ENCODE measurements around the gene SH3RF2. TPM values are rescaled to one million over a fixed set of nuclear protein-coding genes. Genes with fewer than 3 reads are reported as not detected.

The SH3RF2 gene
- total and polyA plus RNA-seq, 2 of the 13 experiments (the other 11 are each of a cell fraction or from before 2014, with no cell fraction given) = 2.6 to 3.7 TPM

- Histone ChIP-seq H3K27me3 (ENCODE audit: control insufficient read depth in 1 of 2, insufficient read depth in 2 of 2, low read length in 2 of 2) (no peaks in the 10 kb centered on the region), H3K36me3 (replicated peaks in 1 of 2; ENCODE audit: control insufficient read depth in 1 of 2, insufficient read depth in 2 of 2, low read length in 2 of 2) (peaks cover 0 to 6% of the 10 kb centered on the region in 2 experiments; a peak in 2 of 5 replicates), H4K20me1 (ENCODE audit: insufficient read depth, low read length) (no peaks in the 10 kb centered on the region), H3K27ac (ENCODE audit: extremely low read length, insufficient read depth, low read length) (no peak overlapping the region), H3K4me3 (replicated peaks in 1 of 3; ENCODE audit: insufficient read depth in 1 of 3, low read depth in 2 of 3, low read length in 3 of 3) (no peak overlapping the region), H2AFZ (ENCODE audit: low read length) (no peak overlapping the region), H3K9me3 (ENCODE audit: low read length) (no peaks in the 10 kb centered on the region), H3K4me1 (ENCODE audit: insufficient read depth, low read length) (peaks cover 16% of the 10 kb centered on the region), H3K9ac (ENCODE audit: insufficient read depth, low read depth, low read length) (no peak overlapping the region), H3K4me2 (ENCODE audit: low read depth, low read length) (no peak overlapping the region), H3K79me2 (ENCODE audit: insufficient read depth, low read length) (no peaks in the 10 kb centered on the region)
- intact Hi-C loops (cut with micrococcal nuclease; ENCODE audit: unreplicated experiment) = no loop called here
- POLR2A ChIA-PET = interaction anchor here (1.0 kb wide), 1 partner anchor 69 kb away, joined by 3 read pairs; the partner anchor contains the start of gene SH3RF2
- ATAC-seq (no peak), FAIRE-seq (no peak), DNase-seq (ENCODE audit: low spot score) (no peak)
- CTCF ChIA-PET (ENCODE audit: low intra/inter-chr PET ratio, low total read pairs) = no interaction called here
- in situ Hi-C loops (cut with HindIII; ENCODE audit: extremely low pct_ligation_motif_present, low pct_unique_long_range_greater_than_20kb) = no loop called here
- BruUV-seq (replicated peaks) = no TSS peak
- TF ChIP-seq RBM39 (IDR thresholded peaks at IDR 0.05; ENCODE audit: low read depth, low read length, poor library complexity, severe bottlenecking) (no peak), KLF15 (CRISPR knock-in tag; IDR thresholded peaks at IDR 0.05; ENCODE audit: borderline replicate concordance) (no peak), ZNF451 (CRISPR knock-in tag; IDR thresholded peaks at IDR 0.05) (no peak), THAP11 (CRISPR knock-in tag; IDR thresholded peaks at IDR 0.05) (no peak), GABPA (IDR thresholded peaks at IDR 0.05; ENCODE audit: low read depth, low read length) (no peak), GABPA (CRISPR knock-in tag; IDR thresholded peaks at IDR 0.05; ENCODE audit: low read depth) (no peak), ZNF746 (CRISPR knock-in tag; IDR thresholded peaks at IDR 0.05) (no peak), SIX4 (CRISPR knock-in tag; IDR thresholded peaks at IDR 0.05) (no peak), MIER2 (CRISPR knock-in tag; IDR thresholded peaks at IDR 0.05) (no peak)
These were observed 69.3 kb downstream of the SH3RF2 start for GRCh38 chr5:146005723-146006122.

- Histone ChIP-seq H3K9ac (ENCODE audit: insufficient read depth, low read depth, low read length) (no peak overlapping the region), H3K27ac (ENCODE audit: extremely low read length, insufficient read depth, low read length) (no peak overlapping the region), H3K4me3 (replicated peaks in 1 of 3; ENCODE audit: insufficient read depth in 1 of 3, low read depth in 2 of 3, low read length in 3 of 3) (no peak overlapping the region), H3K4me2 (ENCODE audit: low read depth, low read length) (no peak overlapping the region), H3K79me2 (ENCODE audit: insufficient read depth, low read length) (no peaks in the 10 kb centered on the region), H3K36me3 (replicated peaks in 1 of 2; ENCODE audit: control insufficient read depth in 1 of 2, insufficient read depth in 2 of 2, low read length in 2 of 2) (0 out of 5 replicates have a peak, but pooled peaks cover 0 to 5% of the 10 kb centered on the region in 2 experiments), H3K4me1 (ENCODE audit: insufficient read depth, low read length) (peaks cover 16% of the 10 kb centered on the region), H3K27me3 (ENCODE audit: control insufficient read depth in 1 of 2, insufficient read depth in 2 of 2, low read length in 2 of 2) (no peaks in the 10 kb centered on the region), H3K9me3 (ENCODE audit: low read length) (no peaks in the 10 kb centered on the region), H2AFZ (ENCODE audit: low read length) (no peak overlapping the region), H4K20me1 (ENCODE audit: insufficient read depth, low read length) (no peaks in the 10 kb centered on the region)
- FAIRE-seq (no peak), ATAC-seq (no peak), DNase-seq (ENCODE audit: low spot score) (no peak)
- in situ Hi-C loops (cut with HindIII; ENCODE audit: extremely low pct_ligation_motif_present, low pct_unique_long_range_greater_than_20kb) (no loop called here), intact Hi-C loops (cut with micrococcal nuclease; ENCODE audit: unreplicated experiment) (loop anchor here (1.0 kb wide), 1 partner anchor 71 kb away; no protein-coding TSS in a partner anchor)
- WGBS (ENCODE audit: low lambda C conversion rate) = 95% methylated on average over 6 of the region's 6 CpGs
- CTCF ChIA-PET (ENCODE audit: low intra/inter-chr PET ratio, low total read pairs) = no interaction called here
- BruUV-seq (replicated peaks) = no TSS peak
- POLR2A ChIA-PET = no interaction called here
- TF ChIP-seq ZNF512 (CRISPR knock-in tag; IDR thresholded peaks at IDR 0.05) (no peak), ZNF276 (CRISPR knock-in tag; IDR thresholded peaks at IDR 0.05; ENCODE audit: low read depth) (no peak), MLX (CRISPR knock-in tag; IDR thresholded peaks at IDR 0.05) (no peak)
These were observed 70.3 kb downstream of the SH3RF2 start for GRCh38 chr5:146006470-146007190.
